GM23338 (cell line): ENCODE data around the gene TBC1D7. TPM values are rescaled to one million over a fixed set of nuclear protein-coding genes. Genes with fewer than 3 reads are reported as not detected.

Source experiments
- ATAC-seq: fragments of 200-7000 bp; cut with Tn5 transposase; 3 replicates; pipeline ENCODE4 v1.9.1; 2020
- DNase-seq: peaks from one replicate; pipeline ENCODE4 v3.0.0-alpha.2; 2015; ENCODE audit warnings: low spot score
- H2AFZ ChIP-seq: fragments of 200-600 bp; sonication (generic); 2 replicates; pipeline ENCODE4 v1.8.0; 2016; ENCODE audit warnings: antibody characterized with exemption, mild to moderate bottlenecking, moderate library complexity
- H3F3A ChIP-seq: fragments of 200-600 bp; sonication (generic); replicated peaks from 2 replicates; pipeline ENCODE4 v1.8.0; 2017; ENCODE audit warnings: antibody characterized with exemption, mixed run types, low read depth
- H3K27ac ChIP-seq: fragments of 200-600 bp; sonication (generic); 2 replicates; pipeline ENCODE4 v1.6.1; 2016; ENCODE audit warnings: low read depth
- H3K27me3 ChIP-seq: fragments of 200-600 bp; sonication (generic); 2 replicates; pipeline ENCODE4 v1.8.0; 2016; ENCODE audit warnings: mild to moderate bottlenecking, mixed run types, moderate library complexity; ENCODE audit not compliant: insufficient read depth
- H3K36me3 ChIP-seq: fragments of 200-600 bp; sonication (generic); 2 replicates; pipeline ENCODE4 v1.8.0; 2016; ENCODE audit warnings: mild to moderate bottlenecking; ENCODE audit not compliant: insufficient read depth
- H3K4me1 ChIP-seq: fragments of 200-600 bp; sonication (generic); 2 replicates; pipeline ENCODE4 v1.8.0; 2016; ENCODE audit warnings: mild to moderate bottlenecking, moderate library complexity; ENCODE audit not compliant: insufficient read depth
- H3K4me2 ChIP-seq: fragments of 200-600 bp; sonication (generic); 2 replicates; pipeline ENCODE4 v1.7.1; 2017; ENCODE audit warnings: mixed run types
- H3K4me3 ChIP-seq: fragments of 200-600 bp; sonication (generic); 2 replicates; pipeline ENCODE4 v1.6.1; 2016; ENCODE audit warnings: mixed run types
- H3K79me2 ChIP-seq: fragments of 200-600 bp; sonication (generic); replicated peaks from 2 replicates; pipeline ENCODE4 v1.8.0; 2017; ENCODE audit warnings: mild to moderate bottlenecking; ENCODE audit not compliant: insufficient read depth
- H3K9me2 ChIP-seq: fragments of 200-600 bp; sonication (generic); 2 replicates; pipeline ENCODE4 v1.8.0; 2017; ENCODE audit not compliant: insufficient read depth
- H4K20me1 ChIP-seq: fragments of 200-600 bp; sonication (generic); replicated peaks from 2 replicates; pipeline ENCODE4 v1.8.0; 2017; ENCODE audit warnings: mild to moderate bottlenecking; ENCODE audit not compliant: insufficient read depth
- H3K27ac Mint-ChIP-seq: 2 replicates; pipeline ENCODE4 v1.8.0; 2020; ENCODE audit warnings: inconsistent platforms, mild to moderate bottlenecking, moderate library complexity, mixed read lengths
- H3K27me3 Mint-ChIP-seq: 3 replicates; pipeline ENCODE4 v1.8.0; 2022; ENCODE audit warnings: low read depth, mild to moderate bottlenecking, moderate library complexity, mixed read lengths, inconsistent platforms; ENCODE audit not compliant: insufficient read depth, poor library complexity
- H3K36me3 Mint-ChIP-seq: 3 replicates; pipeline ENCODE4 v1.8.0; 2021; ENCODE audit warnings: low read depth, mild to moderate bottlenecking, inconsistent platforms, moderate library complexity, mixed read lengths
- H3K4me1 Mint-ChIP-seq: 3 replicates; pipeline ENCODE4 v1.8.0; 2020; ENCODE audit warnings: mild to moderate bottlenecking, inconsistent platforms, mixed read lengths
- H3K4me3 Mint-ChIP-seq: 3 replicates; pipeline ENCODE4 v1.8.0; 2021; ENCODE audit warnings: moderate library complexity, mild to moderate bottlenecking, inconsistent platforms, mixed read lengths
- H3K9me3 Mint-ChIP-seq: 3 replicates; pipeline ENCODE4 v1.8.0; 2020; ENCODE audit warnings: moderate library complexity, mild to moderate bottlenecking, inconsistent platforms, mixed read lengths
- ETS1 ChIP-seq: IDR thresholded peaks from 2 replicates; pipeline ENCODE4 v1.6.1; 2016; ENCODE audit warnings: antibody characterized with exemption
- EZH2 ChIP-seq: fragments of 200-600 bp; sonication (generic); IDR thresholded peaks from one replicate; pipeline ENCODE4 v1.8.0; 2017; ENCODE audit warnings: antibody characterized with exemption, mild to moderate bottlenecking, low read depth; ENCODE audit not compliant: unreplicated experiment
- EZH2phosphoT487 ChIP-seq: fragments of 200-600 bp; sonication (generic); IDR thresholded peaks from one replicate; pipeline ENCODE4 v1.8.1; 2018; ENCODE audit warnings: antibody characterized with exemption; ENCODE audit not compliant: unreplicated experiment
- NANOG ChIP-seq: IDR thresholded peaks from 2 replicates; pipeline ENCODE4 v1.6.1; 2016; ENCODE audit warnings: antibody characterized with exemption, borderline replicate concordance
- ZNF114 ChIP-seq: fragments of 250-450 bp; sonication (Bioruptor Pico); IDR thresholded peaks from 2 replicates; pipeline ENCODE4 v1.5.0; 2020; ENCODE audit warnings: mild to moderate bottlenecking, moderate library complexity
- ZNF462 ChIP-seq: fragments of 250-450 bp; sonication (Bioruptor Pico); IDR thresholded peaks from 2 replicates; pipeline ENCODE4 v1.5.0; 2020; ENCODE audit warnings: mild to moderate bottlenecking, moderate library complexity
- polyA plus RNA-seq: library from polyadenylated mRNA; unstranded; fragments of >200 nt; fragmentation: Nextera tagmentation; extraction: Ambion mirVana; gene quantifications from 2 replicates; pipeline ENCODE4 v1.2.1, GENCODE V29; 2016
- total RNA-seq: library from RNA; depleted of rRNA; stranded (reverse); fragments of >200 nt; shearing (Covaris generic); gene quantifications from 2 replicates; pipeline ENCODE4 v1.2.3, GENCODE V29; 2014
- TF ChIP-seq, protein P1 (sequence below), 2 experiments: fragments of 200-600 bp in 1 of 2; sonication (generic) in 1 of 2; conservative IDR thresholded peaks; 2 replicates each; pipeline versions ENCODE4 v1.5.1 to v1.6.1; 2016 to 2017; ENCODE audit warnings: antibody characterized with exemption in 2 of 2, low read depth in 2 of 2, mild to moderate bottlenecking in 2 of 2, moderate library complexity in 1 of 2
- TF ChIP-seq, protein P2 (sequence below): IDR thresholded peaks from one replicate; pipeline ENCODE4 v1.6.1; 2018; ENCODE audit warnings: antibody characterized with exemption; ENCODE audit not compliant: unreplicated experiment

TBC1D7 gene
- total and polyA plus RNA-seq, 2 experiments from 2014 or later, result 62.0 to 70.4 TPM

DNA sequence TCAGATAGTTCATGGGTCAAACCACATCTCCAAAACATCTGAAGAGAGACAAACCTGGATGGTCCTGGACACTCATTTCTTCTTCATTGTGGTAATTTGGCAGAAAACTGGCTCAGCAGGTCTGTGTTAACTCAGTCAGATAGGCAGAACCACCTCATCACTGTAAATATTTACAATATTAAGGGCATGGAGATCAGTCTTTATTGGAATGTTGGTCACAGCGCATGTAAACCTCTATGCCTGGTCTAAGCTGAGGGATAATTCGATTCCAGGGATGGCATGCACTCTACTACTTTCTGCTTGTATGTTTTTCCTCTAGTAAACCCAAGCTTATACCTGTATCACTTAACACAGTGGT lies 4.0 kb upstream of the TBC1D7 start:
- Histone ChIP-seq H3K4me2 (no peak overlapping the region), H3K4me3 (no peak overlapping the region), H3K27me3 (no peaks in the 10 kb centered on the region), H2AFZ (no peak overlapping the region; the same call in 1 of the 2 replicates), H3K9me2 (no peaks in the 10 kb centered on the region), H3K36me3 (no peaks in the 10 kb centered on the region), H3K4me1 (peaks cover 4% of the 10 kb centered on the region; the same call in 1 of the 2 replicates), H4K20me1 (no peaks in the 10 kb centered on the region), H3K27ac (no peak overlapping the region), H3F3A (no peaks in the 10 kb centered on the region), H3K79me2 (peaks cover 7% of the 10 kb centered on the region)
- DNase-seq (no peak), ATAC-seq (no peak)
- Mint-ChIP-seq H3K4me1 (peaks cover 11% of the 10 kb centered on the region), H3K36me3 (no peaks in the 10 kb centered on the region), H3K9me3 (no peaks in the 10 kb centered on the region), H3K4me3 (no peak overlapping the region), H3K27me3 (peaks cover 4% of the 10 kb centered on the region), H3K27ac (no peak overlapping the region)
- TF ChIP-seq ZNF462, result no peak
- no peak for TF ChIP-seq NANOG
- TF ChIP-seq ZNF114, result no peak
- no peak for TF ChIP-seq EZH2phosphoT487
- TF ChIP-seq, protein P1, sequence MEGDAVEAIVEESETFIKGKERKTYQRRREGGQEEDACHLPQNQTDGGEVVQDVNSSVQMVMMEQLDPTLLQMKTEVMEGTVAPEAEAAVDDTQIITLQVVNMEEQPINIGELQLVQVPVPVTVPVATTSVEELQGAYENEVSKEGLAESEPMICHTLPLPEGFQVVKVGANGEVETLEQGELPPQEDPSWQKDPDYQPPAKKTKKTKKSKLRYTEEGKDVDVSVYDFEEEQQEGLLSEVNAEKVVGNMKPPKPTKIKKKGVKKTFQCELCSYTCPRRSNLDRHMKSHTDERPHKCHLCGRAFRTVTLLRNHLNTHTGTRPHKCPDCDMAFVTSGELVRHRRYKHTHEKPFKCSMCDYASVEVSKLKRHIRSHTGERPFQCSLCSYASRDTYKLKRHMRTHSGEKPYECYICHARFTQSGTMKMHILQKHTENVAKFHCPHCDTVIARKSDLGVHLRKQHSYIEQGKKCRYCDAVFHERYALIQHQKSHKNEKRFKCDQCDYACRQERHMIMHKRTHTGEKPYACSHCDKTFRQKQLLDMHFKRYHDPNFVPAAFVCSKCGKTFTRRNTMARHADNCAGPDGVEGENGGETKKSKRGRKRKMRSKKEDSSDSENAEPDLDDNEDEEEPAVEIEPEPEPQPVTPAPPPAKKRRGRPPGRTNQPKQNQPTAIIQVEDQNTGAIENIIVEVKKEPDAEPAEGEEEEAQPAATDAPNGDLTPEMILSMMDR (conservative IDR thresholded peaks at IDR 0.05; ENCODE audit: low read depth in 2 of 2), result no peak
- no peak for TF ChIP-seq EZH2
- TF ChIP-seq ETS1, result no peak
- TF ChIP-seq, protein P2, sequence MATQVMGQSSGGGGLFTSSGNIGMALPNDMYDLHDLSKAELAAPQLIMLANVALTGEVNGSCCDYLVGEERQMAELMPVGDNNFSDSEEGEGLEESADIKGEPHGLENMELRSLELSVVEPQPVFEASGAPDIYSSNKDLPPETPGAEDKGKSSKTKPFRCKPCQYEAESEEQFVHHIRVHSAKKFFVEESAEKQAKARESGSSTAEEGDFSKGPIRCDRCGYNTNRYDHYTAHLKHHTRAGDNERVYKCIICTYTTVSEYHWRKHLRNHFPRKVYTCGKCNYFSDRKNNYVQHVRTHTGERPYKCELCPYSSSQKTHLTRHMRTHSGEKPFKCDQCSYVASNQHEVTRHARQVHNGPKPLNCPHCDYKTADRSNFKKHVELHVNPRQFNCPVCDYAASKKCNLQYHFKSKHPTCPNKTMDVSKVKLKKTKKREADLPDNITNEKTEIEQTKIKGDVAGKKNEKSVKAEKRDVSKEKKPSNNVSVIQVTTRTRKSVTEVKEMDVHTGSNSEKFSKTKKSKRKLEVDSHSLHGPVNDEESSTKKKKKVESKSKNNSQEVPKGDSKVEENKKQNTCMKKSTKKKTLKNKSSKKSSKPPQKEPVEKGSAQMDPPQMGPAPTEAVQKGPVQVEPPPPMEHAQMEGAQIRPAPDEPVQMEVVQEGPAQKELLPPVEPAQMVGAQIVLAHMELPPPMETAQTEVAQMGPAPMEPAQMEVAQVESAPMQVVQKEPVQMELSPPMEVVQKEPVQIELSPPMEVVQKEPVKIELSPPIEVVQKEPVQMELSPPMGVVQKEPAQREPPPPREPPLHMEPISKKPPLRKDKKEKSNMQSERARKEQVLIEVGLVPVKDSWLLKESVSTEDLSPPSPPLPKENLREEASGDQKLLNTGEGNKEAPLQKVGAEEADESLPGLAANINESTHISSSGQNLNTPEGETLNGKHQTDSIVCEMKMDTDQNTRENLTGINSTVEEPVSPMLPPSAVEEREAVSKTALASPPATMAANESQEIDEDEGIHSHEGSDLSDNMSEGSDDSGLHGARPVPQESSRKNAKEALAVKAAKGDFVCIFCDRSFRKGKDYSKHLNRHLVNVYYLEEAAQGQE, result no peak
